SKM-1 (cell line): ENCODE results near the gene PIP4K2C.
"Not testable (repeated sequence)": the region's sequence is repeated elsewhere in the genome, so short reads cannot be mapped to it uniquely, and the experiment has no call there.

Source experiments
- DNase-seq: peaks from one replicate; lab custom pipeline; 2025; ENCODE audit not compliant: unreplicated experiment; lab: John Stamatoyannopoulos, UW

The PIP4K2C gene

GRCh38 chr12:57584050-57584449, 6.9 kb upstream of the PIP4K2C start:
- DNase-seq, result no peak

GRCh38 chr12:57584690-57585089, 6.3 kb upstream of the PIP4K2C start:
- no peak for DNase-seq

GRCh38 chr12:57585156-57585555, 5.8 kb upstream of the PIP4K2C start:
- no peak for DNase-seq

- DNase-seq, result no peak
Observed at GRCh38 chr12:57586128-57586527, 4.9 kb upstream of the PIP4K2C start.

GRCh38 chr12:57586832-57587429, 4.1 kb upstream of the PIP4K2C start:
- no peak for DNase-seq

- DNase-seq, result not testable (repeated sequence)
Observed at GRCh38 chr12:57588951-57589610, 1.9 kb upstream of the PIP4K2C start.

GRCh38 chr12:57590479-57590863, 521 bp upstream of the PIP4K2C start:
- DNase-seq, result no peak

GRCh38 chr12:57591782-57592325, 862 bp downstream of the PIP4K2C start:
- DNase-seq, result no peak

- no peak for DNase-seq
Observed at GRCh38 chr12:57592551-57593165, 1.7 kb downstream of the PIP4K2C start.

- DNase-seq, result no peak
Observed at GRCh38 chr12:57593187-57593586, 2.2 kb downstream of the PIP4K2C start.

GRCh38 chr12:57600395-57600794, 9.4 kb downstream of the PIP4K2C start:
- no peak for DNase-seq

- DNase-seq, result no peak
Observed at GRCh38 chr12:57602544-57602943, 11.6 kb downstream of the PIP4K2C start.

GRCh38 chr12:57603324-57603723, 12.3 kb downstream of the PIP4K2C start:
- no peak for DNase-seq

- DNase-seq, result no peak
Observed at GRCh38 chr12:57603815-57604453, 12.9 kb downstream of the PIP4K2C start.

- DNase-seq, result no peak
Observed at GRCh38 chr12:57604454-57604991, 13.5 kb downstream of the PIP4K2C start, which contains the start of gene DTX3. TSS of gene DTX3 (plus strand) at chr12:57604824. CDS start at chr12:57606518, 1,694 bp downstream.

GRCh38 chr12:57604992-57605810, 14.2 kb downstream of the PIP4K2C start:
- no peak for DNase-seq

- no peak for DNase-seq
Observed at GRCh38 chr12:57605811-57606311, 14.9 kb downstream of the PIP4K2C start.

GRCh38 chr12:57606399-57606798, 15.4 kb downstream of the PIP4K2C start:
- no peak for DNase-seq

- no peak for DNase-seq
Observed at GRCh38 chr12:57606821-57607220, 15.8 kb downstream of the PIP4K2C start.

GRCh38 chr12:57607958-57608663, 17.1 kb downstream of the PIP4K2C start:
- no peak for DNase-seq
